Ammon's horn (tissue), 1 donor: ENCODE measurements around the gene OTOS.

Experiments
- DNase-seq: peaks from one replicate; pipeline ENCODE4 v3.0.0-alpha.2; 2016; ENCODE audit warnings: low spot score

OTOS gene

DNA sequence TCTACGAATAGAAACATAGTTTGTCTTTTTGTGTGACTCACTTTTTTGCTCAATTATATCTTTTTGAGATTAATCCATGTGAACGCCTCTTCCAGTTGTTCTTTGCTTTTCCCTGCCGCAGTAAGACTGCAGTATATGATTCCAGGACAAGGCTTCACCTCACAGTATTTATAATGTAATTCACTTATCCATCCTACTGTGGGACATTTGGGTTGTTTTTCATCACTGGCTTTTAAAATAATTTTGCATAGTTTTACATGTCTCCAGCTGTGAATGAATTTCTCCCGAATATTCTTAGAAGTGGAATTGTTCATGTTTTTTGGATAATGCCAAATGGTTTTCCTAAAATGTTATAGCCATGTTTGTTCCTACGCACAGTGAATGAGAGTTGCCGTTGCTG is 26.2 kb downstream of the OTOS start:
- DNase-seq: no peak

- no peak for DNase-seq
Measured at GRCh38 chr2:240112914-240113690, 27.4 kb downstream of the OTOS start.

GRCh38 chr2:240111253-240111652 is 29.2 kb downstream of the OTOS start:
- DNase-seq: no peak

DNA sequence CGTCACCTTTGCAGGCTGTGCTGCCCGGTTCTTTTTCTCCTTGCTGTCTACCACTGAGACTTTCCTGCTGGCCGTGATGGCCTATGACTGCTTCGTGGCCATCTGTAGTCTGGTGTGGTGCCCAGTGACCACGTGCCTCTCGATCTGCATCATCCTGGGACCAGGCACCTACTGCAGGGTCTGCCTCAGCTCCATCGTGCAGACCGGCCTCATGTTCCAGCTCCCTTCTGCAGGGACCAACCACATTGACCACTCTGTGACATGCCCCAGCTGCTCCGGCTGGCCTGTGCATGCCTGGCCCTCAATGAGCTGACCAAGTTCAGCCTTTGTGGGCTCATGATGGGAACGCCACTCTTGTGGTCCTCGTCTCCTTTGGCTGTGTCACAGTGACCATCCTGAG is 31.1 kb downstream of the OTOS start:
- no peak for DNase-seq

- no peak for DNase-seq
Measured at GRCh38 chr2:240107477-240107796, 33.0 kb downstream of the OTOS start.

GRCh38 chr2:240106765-240107476 is 33.5 kb downstream of the OTOS start:
- DNase-seq: no peak

GRCh38 chr2:240105982-240106381 is 34.5 kb downstream of the OTOS start:
- DNase-seq: no peak

GRCh38 chr2:240103136-240103535 is 37.3 kb downstream of the OTOS start:
- no peak for DNase-seq

DNA sequence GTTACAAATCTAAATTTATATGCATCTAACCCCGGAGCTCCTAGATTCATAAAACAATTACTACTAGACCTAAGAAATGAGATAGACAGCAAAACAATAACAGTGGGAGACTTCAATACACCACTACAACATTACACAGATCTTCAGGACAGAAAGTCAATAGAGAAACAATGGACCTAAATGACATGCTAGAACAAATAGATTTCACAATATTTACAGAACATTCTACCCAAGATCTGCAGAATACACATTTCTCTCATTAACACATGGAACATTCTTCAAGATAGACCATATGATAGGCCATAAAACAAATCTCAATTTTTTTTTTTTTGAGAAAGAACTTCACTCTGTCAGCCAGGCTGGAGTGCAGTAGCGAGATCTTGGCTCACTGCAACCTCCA is 42.1 kb downstream of the OTOS start:
- DNase-seq: no peak

DNA sequence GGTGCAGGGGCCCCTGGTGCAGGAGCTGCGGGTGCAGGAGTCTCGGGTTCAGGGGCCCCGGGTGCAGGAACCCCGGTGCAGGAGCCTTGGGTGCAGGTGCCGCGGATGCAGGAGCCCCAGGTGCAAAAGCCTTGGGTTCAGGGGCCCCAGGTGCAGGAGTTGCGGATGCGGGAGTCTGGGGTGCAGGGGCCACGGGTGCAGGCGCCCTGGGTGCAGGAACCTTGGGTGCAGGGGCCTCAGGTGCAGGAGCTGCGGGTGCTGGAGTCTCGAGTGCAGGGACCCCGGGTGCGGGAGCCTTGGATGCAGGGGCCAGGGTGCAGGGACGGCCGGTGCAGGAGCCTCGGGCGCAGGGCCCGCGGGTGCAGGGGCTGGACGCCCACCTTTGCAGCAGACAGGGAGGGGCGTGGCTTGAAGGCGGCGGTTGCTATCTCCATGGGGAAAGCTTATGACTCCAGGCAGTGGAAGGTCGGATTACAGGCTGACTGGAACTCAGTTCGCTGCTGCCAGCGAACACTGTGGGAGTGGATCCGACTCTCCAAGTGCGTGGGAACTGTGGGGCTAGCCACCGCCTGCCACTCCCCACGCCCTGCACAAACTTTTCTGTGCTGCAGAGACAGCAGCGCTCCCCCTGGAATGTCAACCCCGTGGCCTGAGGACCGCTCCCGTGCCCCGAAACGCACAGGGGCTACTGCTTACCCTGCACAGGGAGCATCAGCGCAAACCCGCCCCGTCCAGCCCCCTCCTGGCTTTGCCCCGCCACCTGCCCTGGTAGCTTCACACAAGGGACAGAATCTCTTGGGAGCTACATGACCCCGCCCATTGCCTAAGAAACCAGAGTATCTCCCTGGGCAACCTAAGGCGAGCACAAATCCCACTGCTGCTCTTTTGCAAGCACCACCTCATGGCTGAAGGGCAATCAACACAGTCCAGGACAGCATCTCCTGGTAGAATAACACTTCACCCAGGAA is 44.6 kb downstream of the OTOS start:
- DNase-seq: no peak

- DNase-seq: no peak
Measured at GRCh38 chr2:240089306-240089705, 51.2 kb downstream of the OTOS start.
